ENCODE data around the gene CLCN4. TPM values are rescaled to one million over a fixed set of nuclear protein-coding genes. Genes with fewer than 3 reads are reported as not detected.
A peak's percentile ranks its signal among the peaks of the same experiment; 100 is the strongest.

The CLCN4 gene
- total RNA-seq, 2 experiments from 2014 or later, result not detected

- peak overlapping the region in 1 of 2 donors; percentile 79 for H3K27ac ChIP-seq (ENCODE audit: low read depth in 1 of 2, low read length in 2 of 2)
- H3K9me3 Mint-ChIP-seq, result no peaks in the 10 kb centered on the region
- H3K4me3 ChIP-seq (ENCODE audit: low read length), result no peak overlapping the region
- H3K4me1 ChIP-seq (ENCODE audit: insufficient read depth, low read length), result peaks cover 63% of the 10 kb centered on the region
- intact Hi-C loops (cut with DNase I, micrococcal nuclease), result no loop called here
- TF ChIP-seq CTCF (IDR thresholded peaks at IDR 0.05), result no peak
- peaks cover 59% of the 10 kb centered on the region for H3K4me1 Mint-ChIP-seq (ENCODE audit: low read depth)
- H3K27me3 ChIP-seq (ENCODE audit: control insufficient read depth in 1 of 2, insufficient read depth in 2 of 2, low read length in 2 of 2), result no peaks in the 10 kb centered on the region
- CTCF ChIA-PET, result interaction anchor here (3.0 kb wide), 1 partner anchor 10 kb away, joined by 12 read pairs; no protein-coding TSS in a partner anchor
- no peaks in the 10 kb centered on the region for H3K27me3 Mint-ChIP-seq
- H3K4me3 Mint-ChIP-seq, result no peak overlapping the region
- no peaks in the 10 kb centered on the region for H3K9me3 ChIP-seq (ENCODE audit: control insufficient read depth in 1 of 2, insufficient read depth in 1 of 2, low read length in 2 of 2)
- POLR2A ChIA-PET, result interaction anchor here (2.6 kb wide), 1 partner anchor 26 kb away, joined by 11 read pairs; no protein-coding TSS in a partner anchor
- ATAC-seq (ENCODE audit: poor library complexity) (no peak), DNase-seq (no peak)
- H3K27ac Mint-ChIP-seq, result peak overlapping the region; percentile 94
- H3K36me3 Mint-ChIP-seq (ENCODE audit: low read depth), result no peaks in the 10 kb centered on the region
- H3K36me3 ChIP-seq (ENCODE audit: insufficient read depth, low read length), result no peaks in the 10 kb centered on the region
These were observed 47.1 kb upstream of the CLCN4 start for GRCh38 chrX:10109695-10110094.

- no peaks in the 10 kb centered on the region for H3K36me3 ChIP-seq (ENCODE audit: insufficient read depth, low read length)
- ChIA-PET CTCF (interaction anchor here (1.5 to 3.0 kb wide), 2 partner anchors 9 to 12 kb away, joined by 3 to 12 read pairs; no protein-coding TSS in a partner anchor), POLR2A (interaction anchor here (1.0 to 2.6 kb wide), 9 partner anchors 9 to 101 kb away, joined by 3 to 11 read pairs (median 4); no protein-coding TSS in a partner anchor)
- Mint-ChIP-seq H3K27ac (peak overlapping the region; percentile 96), H3K9me3 (no peaks in the 10 kb centered on the region), H3K4me1 (ENCODE audit: low read depth) (peaks cover 58% of the 10 kb centered on the region), H3K36me3 (ENCODE audit: low read depth) (no peaks in the 10 kb centered on the region), H3K27me3 (no peaks in the 10 kb centered on the region), H3K4me3 (peak overlapping the region; percentile 65)
- peak in 3 of 14 experiments; percentile 31 to 37 (median 36) for DNase-seq
- H3K27ac ChIP-seq (ENCODE audit: low read depth in 1 of 2, low read length in 2 of 2), result peak overlapping the region; percentile 77 to 79
- intact Hi-C loops (cut with DNase I, micrococcal nuclease), result no loop called here
- no peaks in the 10 kb centered on the region for H3K27me3 ChIP-seq (ENCODE audit: control insufficient read depth in 1 of 2, insufficient read depth in 2 of 2, low read length in 2 of 2)
- TF ChIP-seq CTCF (IDR thresholded peaks at IDR 0.05), result no peak
- ATAC-seq (ENCODE audit: poor library complexity), result no peak
- H3K4me3 ChIP-seq (ENCODE audit: low read length), result peak overlapping the region; percentile 45
- H3K9me3 ChIP-seq (ENCODE audit: control insufficient read depth in 1 of 2, insufficient read depth in 1 of 2, low read length in 2 of 2), result no peaks in the 10 kb centered on the region
- H3K4me1 ChIP-seq (ENCODE audit: insufficient read depth, low read length), result peaks cover 67% of the 10 kb centered on the region
These were observed 46.3 kb upstream of the CLCN4 start for GRCh38 chrX:10110316-10110935.

- Mint-ChIP-seq H3K36me3 (ENCODE audit: low read depth) (no peaks in the 10 kb centered on the region), H3K4me3 (peak overlapping the region; percentile 65), H3K4me1 (ENCODE audit: low read depth) (peaks cover 52% of the 10 kb centered on the region), H3K27me3 (no peaks in the 10 kb centered on the region), H3K27ac (peak overlapping the region; percentile 96), H3K9me3 (no peaks in the 10 kb centered on the region)
- Histone ChIP-seq H3K36me3 (ENCODE audit: insufficient read depth, low read length) (no peaks in the 10 kb centered on the region), H3K4me1 (ENCODE audit: insufficient read depth, low read length) (peaks cover 67% of the 10 kb centered on the region), H3K27me3 (ENCODE audit: control insufficient read depth in 1 of 2, insufficient read depth in 2 of 2, low read length in 2 of 2) (no peaks in the 10 kb centered on the region), H3K9me3 (ENCODE audit: control insufficient read depth in 1 of 2, insufficient read depth in 1 of 2, low read length in 2 of 2) (no peaks in the 10 kb centered on the region), H3K4me3 (ENCODE audit: low read length) (peak overlapping the region; percentile 45), H3K27ac (ENCODE audit: low read depth in 1 of 2, low read length in 2 of 2) (peak overlapping the region; percentile 77 to 79)
- intact Hi-C loops (cut with DNase I, micrococcal nuclease), result no loop called here
- CTCF ChIA-PET, result interaction anchor here (1.5 to 3.0 kb wide), 2 partner anchors 9 to 12 kb away, joined by 3 to 12 read pairs; no protein-coding TSS in a partner anchor
- no peak for TF ChIP-seq CTCF (IDR thresholded peaks at IDR 0.05)
- ATAC-seq (ENCODE audit: poor library complexity), result peak; percentile 51
- peak in 13 of 14 experiments; percentile 24 to 86 (median 54) for DNase-seq
- POLR2A ChIA-PET, result interaction anchor here (1.0 to 2.6 kb wide), 10 partner anchors 8 to 107 kb away, joined by 3 to 11 read pairs (median 4); no protein-coding TSS in a partner anchor
These were observed 45.8 kb upstream of the CLCN4 start for GRCh38 chrX:10110984-10111363.

Measured in CD4-positive, alpha-beta T cell (primary cell).